Measurements from ENCODE around the gene PDK3.

PDK3 gene

GRCh38 chrX:24563291-24564010, 98.4 kb downstream of the PDK3 start:
- no peak for FAIRE-seq

- no peak for FAIRE-seq
Observed at GRCh38 chrX:24566240-24566639, 101.2 kb downstream of the PDK3 start.

GRCh38 chrX:24567169-24567568, 102.1 kb downstream of the PDK3 start:
- no peak for FAIRE-seq

- FAIRE-seq, result no peak
Observed at GRCh38 chrX:24574743-24575142, 109.7 kb downstream of the PDK3 start.

GRCh38 chrX:24575496-24575895, 110.4 kb downstream of the PDK3 start:
- FAIRE-seq, result no peak

- peak; percentile 88 for FAIRE-seq
Observed at GRCh38 chrX:24577091-24577490, 112.0 kb downstream of the PDK3 start.

All from islet of Langerhans (tissue), 1 donor.